Measurements from ENCODE around the gene DCC. TPM values are rescaled to one million over a fixed set of nuclear protein-coding genes. Genes with fewer than 3 reads are reported as not detected.

DCC gene
- polyA plus RNA-seq, 1 experiment = 0.15 TPM

DNA sequence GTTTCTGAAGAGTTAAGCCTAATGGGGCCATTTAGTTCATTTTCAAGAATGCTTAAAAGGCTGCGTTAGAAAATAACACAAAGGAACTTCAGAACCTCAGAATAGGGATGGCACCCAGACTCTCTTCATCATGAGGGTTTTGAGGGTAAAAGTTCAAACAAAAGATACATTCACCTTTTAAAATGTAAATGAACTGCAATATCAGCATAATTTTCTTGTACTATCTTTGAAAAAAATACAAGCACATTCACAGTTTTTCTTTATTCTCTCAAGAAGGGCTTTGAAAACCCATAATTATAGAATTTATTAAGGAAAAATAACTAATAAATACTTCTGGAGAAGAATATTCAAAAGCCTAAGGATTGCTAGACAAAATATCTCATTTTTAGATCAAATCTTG is 791.0 kb downstream of the DCC start:
- TF ChIP-seq, protein P1, sequence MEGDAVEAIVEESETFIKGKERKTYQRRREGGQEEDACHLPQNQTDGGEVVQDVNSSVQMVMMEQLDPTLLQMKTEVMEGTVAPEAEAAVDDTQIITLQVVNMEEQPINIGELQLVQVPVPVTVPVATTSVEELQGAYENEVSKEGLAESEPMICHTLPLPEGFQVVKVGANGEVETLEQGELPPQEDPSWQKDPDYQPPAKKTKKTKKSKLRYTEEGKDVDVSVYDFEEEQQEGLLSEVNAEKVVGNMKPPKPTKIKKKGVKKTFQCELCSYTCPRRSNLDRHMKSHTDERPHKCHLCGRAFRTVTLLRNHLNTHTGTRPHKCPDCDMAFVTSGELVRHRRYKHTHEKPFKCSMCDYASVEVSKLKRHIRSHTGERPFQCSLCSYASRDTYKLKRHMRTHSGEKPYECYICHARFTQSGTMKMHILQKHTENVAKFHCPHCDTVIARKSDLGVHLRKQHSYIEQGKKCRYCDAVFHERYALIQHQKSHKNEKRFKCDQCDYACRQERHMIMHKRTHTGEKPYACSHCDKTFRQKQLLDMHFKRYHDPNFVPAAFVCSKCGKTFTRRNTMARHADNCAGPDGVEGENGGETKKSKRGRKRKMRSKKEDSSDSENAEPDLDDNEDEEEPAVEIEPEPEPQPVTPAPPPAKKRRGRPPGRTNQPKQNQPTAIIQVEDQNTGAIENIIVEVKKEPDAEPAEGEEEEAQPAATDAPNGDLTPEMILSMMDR (IDR thresholded peaks at IDR 0.05; ENCODE audit: insufficient read depth, low read depth, low read length) = no peak
- H3K27me3 ChIP-seq (ENCODE audit: control insufficient read depth, insufficient read depth, low read length) = no peaks in the 10 kb centered on the region
- no peak for DNase-seq (ENCODE audit: low read depth)
- no peak overlapping the region for H3K4me3 ChIP-seq (ENCODE audit: low read depth, low read length)
- H3K36me3 ChIP-seq (ENCODE audit: control insufficient read depth, insufficient read depth, low read length) = no peaks in the 10 kb centered on the region
- ChIA-PET POLR2A (no interaction called here), CTCF (no interaction called here)

GRCh38 chr18:53134711-53135110 is 794.7 kb downstream of the DCC start:
- Histone ChIP-seq H3K4me3 (ENCODE audit: low read depth, low read length) (no peak overlapping the region), H3K27me3 (ENCODE audit: control insufficient read depth, insufficient read depth, low read length) (no peaks in the 10 kb centered on the region), H3K36me3 (ENCODE audit: control insufficient read depth, insufficient read depth, low read length) (no peaks in the 10 kb centered on the region)
- CTCF ChIA-PET = no interaction called here
- TF ChIP-seq, protein P1 (IDR thresholded peaks at IDR 0.05; ENCODE audit: insufficient read depth, low read depth, low read length) = no peak
- POLR2A ChIA-PET = no interaction called here
- DNase-seq (ENCODE audit: low read depth) = no peak

GRCh38 chr18:53135654-53136053 is 795.7 kb downstream of the DCC start:
- ChIA-PET POLR2A (no interaction called here), CTCF (no interaction called here)
- Histone ChIP-seq H3K27me3 (ENCODE audit: control insufficient read depth, insufficient read depth, low read length) (no peaks in the 10 kb centered on the region), H3K4me3 (ENCODE audit: low read depth, low read length) (no peak overlapping the region), H3K36me3 (ENCODE audit: control insufficient read depth, insufficient read depth, low read length) (no peaks in the 10 kb centered on the region)
- DNase-seq (ENCODE audit: low read depth) = no peak
- TF ChIP-seq, protein P1 (IDR thresholded peaks at IDR 0.05; ENCODE audit: insufficient read depth, low read depth, low read length) = no peak

DNA sequence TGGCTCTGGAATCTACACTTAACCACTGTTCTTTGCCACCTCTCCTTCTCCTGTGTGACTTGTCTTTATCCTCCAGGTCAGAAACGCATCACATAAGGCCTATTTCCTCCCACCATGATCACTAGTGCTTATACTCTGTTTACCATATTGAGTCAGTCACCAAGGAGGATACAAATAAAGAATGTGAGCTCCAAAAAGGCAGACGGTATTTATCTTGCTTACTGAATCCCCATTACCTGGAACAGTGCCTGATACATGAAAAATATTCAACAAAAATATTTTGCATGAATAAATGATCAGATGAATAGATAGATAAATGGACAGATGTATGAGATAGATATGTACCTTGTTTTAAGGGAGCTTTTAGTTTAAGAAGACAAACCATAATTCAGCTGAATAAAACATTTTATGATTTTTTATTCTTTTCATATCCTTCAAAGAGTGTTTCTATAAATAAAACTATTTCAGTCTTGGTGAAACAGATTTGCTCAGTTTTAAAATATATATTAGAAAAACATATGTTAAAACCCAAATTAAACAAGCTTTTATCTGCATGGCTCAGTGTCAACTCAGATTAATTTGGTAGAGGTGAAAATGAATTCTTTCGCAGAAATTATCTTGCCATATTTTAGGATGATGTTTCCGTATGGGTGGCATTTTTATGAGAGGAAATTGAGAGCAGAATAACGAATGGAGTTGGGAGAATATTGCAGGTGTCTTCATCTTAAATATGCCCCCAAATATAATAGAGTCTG is 799.9 kb downstream of the DCC start:
- no peaks in the 10 kb centered on the region for H3K27me3 ChIP-seq (ENCODE audit: control insufficient read depth, insufficient read depth, low read length)
- no peak for DNase-seq (ENCODE audit: low read depth)
- ChIA-PET POLR2A (no interaction called here), CTCF (no interaction called here)
- TF ChIP-seq, protein P1 (IDR thresholded peaks at IDR 0.05; ENCODE audit: insufficient read depth, low read depth, low read length) = no peak
- no peak overlapping the region for H3K4me3 ChIP-seq (ENCODE audit: low read depth, low read length)
- H3K36me3 ChIP-seq (ENCODE audit: control insufficient read depth, insufficient read depth, low read length) = no peaks in the 10 kb centered on the region

- CTCF ChIA-PET = no interaction called here
- no peaks in the 10 kb centered on the region for H3K36me3 ChIP-seq (ENCODE audit: control insufficient read depth, insufficient read depth, low read length)
- no peak overlapping the region for H3K4me3 ChIP-seq (ENCODE audit: low read depth, low read length)
- no peaks in the 10 kb centered on the region for H3K27me3 ChIP-seq (ENCODE audit: control insufficient read depth, insufficient read depth, low read length)
- POLR2A ChIA-PET = no interaction called here
- TF ChIP-seq, protein P1 (IDR thresholded peaks at IDR 0.05; ENCODE audit: insufficient read depth, low read depth, low read length) = no peak
- DNase-seq (ENCODE audit: low read depth) = no peak
Measured at GRCh38 chr18:53142005-53142404, 802.0 kb downstream of the DCC start.
